ENCODE measurements around the gene DDX46.

DNA sequence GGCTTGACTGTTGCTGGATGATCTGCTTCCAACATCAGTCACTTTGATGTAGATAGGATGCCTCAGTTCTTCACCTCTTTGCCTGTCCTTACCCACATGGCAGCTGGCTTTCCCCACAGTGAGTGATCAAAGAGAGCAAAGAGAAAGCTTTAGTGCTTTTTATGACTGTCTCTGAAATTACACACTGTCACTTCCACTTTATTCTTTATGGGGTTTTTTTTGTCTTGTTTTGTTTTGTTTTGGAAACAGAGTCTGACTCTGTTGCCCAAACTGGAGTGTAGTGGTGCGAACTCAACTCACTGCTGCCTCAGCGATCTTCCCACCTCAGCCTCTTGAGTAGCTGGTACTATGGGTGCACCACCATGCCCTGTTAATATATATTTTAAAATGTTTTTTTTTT is 54.8 kb downstream of the DDX46 start:
- TF ChIP-seq EP300 (IDR thresholded peaks at IDR 0.05; ENCODE audit: borderline replicate concordance): no peak
- no peak for TF ChIP-seq CEBPB (IDR thresholded peaks at IDR 0.05)
- no peak for TF ChIP-seq TAF1 (IDR thresholded peaks at IDR 0.05; ENCODE audit: low read depth)
- TF ChIP-seq, protein P1, sequence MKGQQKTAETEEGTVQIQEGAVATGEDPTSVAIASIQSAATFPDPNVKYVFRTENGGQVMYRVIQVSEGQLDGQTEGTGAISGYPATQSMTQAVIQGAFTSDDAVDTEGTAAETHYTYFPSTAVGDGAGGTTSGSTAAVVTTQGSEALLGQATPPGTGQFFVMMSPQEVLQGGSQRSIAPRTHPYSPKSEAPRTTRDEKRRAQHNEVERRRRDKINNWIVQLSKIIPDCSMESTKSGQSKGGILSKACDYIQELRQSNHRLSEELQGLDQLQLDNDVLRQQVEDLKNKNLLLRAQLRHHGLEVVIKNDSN (IDR thresholded peaks at IDR 0.05): no peak
- TF ChIP-seq RAD21 (IDR thresholded peaks at IDR 0.05; ENCODE audit: low read depth): no peak
- TF ChIP-seq TEAD4 (IDR thresholded peaks at IDR 0.05): no peak
- TF ChIP-seq, protein P2, sequence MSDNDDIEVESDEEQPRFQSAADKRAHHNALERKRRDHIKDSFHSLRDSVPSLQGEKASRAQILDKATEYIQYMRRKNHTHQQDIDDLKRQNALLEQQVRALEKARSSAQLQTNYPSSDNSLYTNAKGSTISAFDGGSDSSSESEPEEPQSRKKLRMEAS (IDR thresholded peaks at IDR 0.05): no peak
- TF ChIP-seq ZBTB7A (IDR thresholded peaks at IDR 0.05; ENCODE audit: low read depth): no peak
- no peak for TF ChIP-seq FOXM1 (IDR thresholded peaks at IDR 0.05; ENCODE audit: borderline replicate concordance, low read depth)
- no peak for TF ChIP-seq EGR1 (IDR thresholded peaks at IDR 0.05)
- TF ChIP-seq YY1 (IDR thresholded peaks at IDR 0.05; ENCODE audit: low read depth): no peak
- TF ChIP-seq, protein P3, sequence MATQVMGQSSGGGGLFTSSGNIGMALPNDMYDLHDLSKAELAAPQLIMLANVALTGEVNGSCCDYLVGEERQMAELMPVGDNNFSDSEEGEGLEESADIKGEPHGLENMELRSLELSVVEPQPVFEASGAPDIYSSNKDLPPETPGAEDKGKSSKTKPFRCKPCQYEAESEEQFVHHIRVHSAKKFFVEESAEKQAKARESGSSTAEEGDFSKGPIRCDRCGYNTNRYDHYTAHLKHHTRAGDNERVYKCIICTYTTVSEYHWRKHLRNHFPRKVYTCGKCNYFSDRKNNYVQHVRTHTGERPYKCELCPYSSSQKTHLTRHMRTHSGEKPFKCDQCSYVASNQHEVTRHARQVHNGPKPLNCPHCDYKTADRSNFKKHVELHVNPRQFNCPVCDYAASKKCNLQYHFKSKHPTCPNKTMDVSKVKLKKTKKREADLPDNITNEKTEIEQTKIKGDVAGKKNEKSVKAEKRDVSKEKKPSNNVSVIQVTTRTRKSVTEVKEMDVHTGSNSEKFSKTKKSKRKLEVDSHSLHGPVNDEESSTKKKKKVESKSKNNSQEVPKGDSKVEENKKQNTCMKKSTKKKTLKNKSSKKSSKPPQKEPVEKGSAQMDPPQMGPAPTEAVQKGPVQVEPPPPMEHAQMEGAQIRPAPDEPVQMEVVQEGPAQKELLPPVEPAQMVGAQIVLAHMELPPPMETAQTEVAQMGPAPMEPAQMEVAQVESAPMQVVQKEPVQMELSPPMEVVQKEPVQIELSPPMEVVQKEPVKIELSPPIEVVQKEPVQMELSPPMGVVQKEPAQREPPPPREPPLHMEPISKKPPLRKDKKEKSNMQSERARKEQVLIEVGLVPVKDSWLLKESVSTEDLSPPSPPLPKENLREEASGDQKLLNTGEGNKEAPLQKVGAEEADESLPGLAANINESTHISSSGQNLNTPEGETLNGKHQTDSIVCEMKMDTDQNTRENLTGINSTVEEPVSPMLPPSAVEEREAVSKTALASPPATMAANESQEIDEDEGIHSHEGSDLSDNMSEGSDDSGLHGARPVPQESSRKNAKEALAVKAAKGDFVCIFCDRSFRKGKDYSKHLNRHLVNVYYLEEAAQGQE (IDR thresholded peaks at IDR 0.05; ENCODE audit: low read depth): no peak
- no peak for TF ChIP-seq CREB1 (IDR thresholded peaks at IDR 0.05; ENCODE audit: low read depth)
